GM21576 (cell line): Measurements from ENCODE around the gene KCNH1.

ENCODE experiments used
- ATAC-seq: cut with Tn5 transposase; IDR thresholded peaks from one replicate; pipeline ENCODE4 v1.9.1; 2021; ENCODE audit warnings: mild to moderate bottlenecking, moderate library complexity; ENCODE audit not compliant: unreplicated experiment

Gene KCNH1

GRCh38 chr1:210882414-210883221 lies 251.3 kb downstream of the KCNH1 start:
- no peak for ATAC-seq

- no peak for ATAC-seq
Observed at GRCh38 chr1:210878564-210878963, 255.4 kb downstream of the KCNH1 start.

GRCh38 chr1:210876275-210876674 lies 257.7 kb downstream of the KCNH1 start:
- no peak for ATAC-seq

GRCh38 chr1:210866532-210866931 lies 267.4 kb downstream of the KCNH1 start:
- no peak for ATAC-seq

GRCh38 chr1:210857705-210858104 lies 276.2 kb downstream of the KCNH1 start:
- no peak for ATAC-seq

- ATAC-seq, result no peak
Observed at GRCh38 chr1:210857146-210857663, 276.7 kb downstream of the KCNH1 start.

- no peak for ATAC-seq
Observed at GRCh38 chr1:210855440-210855839, 278.5 kb downstream of the KCNH1 start.

- no peak for ATAC-seq
Observed at GRCh38 chr1:210853276-210853675, 280.7 kb downstream of the KCNH1 start.

- no peak for ATAC-seq
Observed at GRCh38 chr1:210850556-210850955, 283.4 kb downstream of the KCNH1 start.

GRCh38 chr1:210848474-210848873 lies 285.5 kb downstream of the KCNH1 start:
- ATAC-seq, result no peak

- no peak for ATAC-seq
Observed at GRCh38 chr1:210841926-210842625, 291.9 kb downstream of the KCNH1 start.

GRCh38 chr1:210830034-210831028 lies 303.6 kb downstream of the KCNH1 start:
- ATAC-seq, result no peak

GRCh38 chr1:210828996-210829596 lies 304.9 kb downstream of the KCNH1 start:
- no peak for ATAC-seq

GRCh38 chr1:210827481-210827880 lies 306.5 kb downstream of the KCNH1 start:
- no peak for ATAC-seq

- ATAC-seq, result no peak
Observed at GRCh38 chr1:210826686-210827085, 307.3 kb downstream of the KCNH1 start.

- no peak for ATAC-seq
Observed at GRCh38 chr1:210822932-210823331, 311.0 kb downstream of the KCNH1 start.

GRCh38 chr1:210822241-210822640 lies 311.7 kb downstream of the KCNH1 start:
- ATAC-seq, result no peak

- ATAC-seq, result no peak
Observed at GRCh38 chr1:210821615-210822014, 312.3 kb downstream of the KCNH1 start.

- no peak for ATAC-seq
Observed at GRCh38 chr1:210819266-210819665, 314.7 kb downstream of the KCNH1 start.
